Ascending aorta (tissue), 2 donors: ENCODE data around the gene TRIM72. TPM values are rescaled to one million over a fixed set of nuclear protein-coding genes. Genes with fewer than 3 reads are reported as not detected.
A peak's percentile ranks its signal among the peaks of the same experiment; 100 is the strongest.

Source experiments
- DNase-seq, 2 donors: peaks; one replicate each; pipeline ENCODE4 v3.0.0-alpha.2; 2019; ENCODE audit warnings: low spot score in 2 of 2
- H3K27ac ChIP-seq, 2 donors: fragments of 200-600 bp; sonication (generic); one replicate each; pipeline ENCODE4 v1.5.1; 2016 to 2017; ENCODE audit warnings: mild to moderate bottlenecking in 1 of 2
- H3K27me3 ChIP-seq: fragments of 200-600 bp; sonication (generic); one replicate; pipeline ENCODE4 v1.5.1; 2017
- H3K36me3 ChIP-seq, 2 donors: fragments of 200-600 bp; sonication (generic); one replicate each; pipeline ENCODE4 v1.5.1; 2016
- H3K4me1 ChIP-seq, 2 donors: fragments of 200-600 bp; sonication (generic); one replicate each; pipeline ENCODE4 v1.5.1; 2016 to 2017; ENCODE audit warnings: mild to moderate bottlenecking in 1 of 2
- H3K4me3 ChIP-seq, 2 donors: fragments of 200-600 bp; sonication (generic); one replicate each; pipeline ENCODE4 v1.5.1; 2016 to 2017; ENCODE audit warnings: mild to moderate bottlenecking in 1 of 2
- H3K9me3 ChIP-seq, 2 donors: fragments of 200-600 bp; sonication (generic); one replicate each; pipeline ENCODE4 v1.5.1; 2016
- intact Hi-C: fragments of 100-400 bp; cut with DNase I; formaldehyde crosslinking; loops from one replicate; pipeline ENCODE4 v1.15.1; 2023
- total RNA-seq: library from RNA; depleted of rRNA; stranded (reverse); fragments of >200 nt; gene quantifications from one replicate; pipeline ENCODE4 v1.1.0, GENCODE V29; 2016
- TF ChIP-seq, protein P1 (sequence below), 3 experiments: fragments of 200-600 bp in 2 of 3; fragments of 450-650 bp in 1 of 3; sonication (generic) in 2 of 3; IDR thresholded peaks; one replicate each; pipeline ENCODE4 v1.5.1; 2016 to 2019; ENCODE audit warnings: antibody characterized with exemption in 3 of 3, mild to moderate bottlenecking in 1 of 3, moderate library complexity in 1 of 3

Gene TRIM72
- total RNA-seq, 1 donor from 2014 or later: not detected

DNA sequence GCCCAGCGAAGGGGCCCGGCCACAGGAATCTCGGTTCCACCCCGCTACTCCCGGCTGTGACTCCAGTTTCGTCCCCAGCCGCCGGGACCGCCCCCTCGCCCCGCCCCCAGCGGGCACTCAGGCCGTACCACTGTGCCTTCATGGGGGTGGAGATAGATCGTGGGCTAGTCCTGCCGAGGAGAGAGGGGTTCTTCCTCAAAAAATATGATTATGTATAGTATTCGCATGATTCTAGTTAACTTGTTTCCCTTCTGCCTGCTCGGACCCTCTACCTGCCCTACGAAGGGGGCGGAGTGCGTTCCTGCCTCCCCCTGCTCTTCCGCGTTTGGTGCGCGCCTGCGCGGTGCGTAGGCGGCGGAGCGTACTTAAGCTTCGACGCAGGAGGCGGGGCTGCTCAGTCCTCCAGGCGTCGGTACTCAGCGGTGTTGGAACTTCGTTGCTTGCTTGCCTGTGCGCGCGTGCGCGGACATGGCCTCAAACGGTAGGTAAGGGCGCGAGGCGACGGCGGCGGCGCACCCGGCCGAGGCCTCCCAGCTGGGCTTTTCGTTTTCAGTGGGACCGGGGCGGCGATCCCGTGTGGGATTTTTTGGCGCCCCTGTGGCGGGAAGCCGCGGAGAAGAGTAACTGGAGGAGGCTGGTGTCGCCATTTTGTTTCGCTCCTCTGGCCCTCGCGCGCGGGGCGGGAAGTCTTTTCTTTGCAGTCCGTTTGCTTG is 34.0 kb upstream of the TRIM72 start, which contains the start of gene FUS:
Gene FUS, plus strand, starts transcription at position 393 of the 713 bp plus-strand sequence. Its CDS starts 76 bp downstream, at position 469.
- peak; percentile 44 to 94 for DNase-seq
- intact Hi-C loops: loop anchor here (1.0 to 5.0 kb wide), 9 partner anchors 38 to 692 kb away; partner anchors contain the start of genes ARMC5, BCKDK, RUSF1 and VKORC1
- Histone ChIP-seq H3K4me1 (peaks cover 5 to 35% of the 10 kb centered on the region in 2 donors), H3K9me3 (no peaks in the 10 kb centered on the region), H3K36me3 (peaks cover 25 to 27% of the 10 kb centered on the region in 2 donors), H3K27ac (peak within 1 kb of the TSS; percentile 98 to 99), H3K27me3 (no peaks in the 10 kb centered on the region), H3K4me3 (peak within 1 kb of the TSS; percentile 92 to 97)
- TF ChIP-seq, protein P1, sequence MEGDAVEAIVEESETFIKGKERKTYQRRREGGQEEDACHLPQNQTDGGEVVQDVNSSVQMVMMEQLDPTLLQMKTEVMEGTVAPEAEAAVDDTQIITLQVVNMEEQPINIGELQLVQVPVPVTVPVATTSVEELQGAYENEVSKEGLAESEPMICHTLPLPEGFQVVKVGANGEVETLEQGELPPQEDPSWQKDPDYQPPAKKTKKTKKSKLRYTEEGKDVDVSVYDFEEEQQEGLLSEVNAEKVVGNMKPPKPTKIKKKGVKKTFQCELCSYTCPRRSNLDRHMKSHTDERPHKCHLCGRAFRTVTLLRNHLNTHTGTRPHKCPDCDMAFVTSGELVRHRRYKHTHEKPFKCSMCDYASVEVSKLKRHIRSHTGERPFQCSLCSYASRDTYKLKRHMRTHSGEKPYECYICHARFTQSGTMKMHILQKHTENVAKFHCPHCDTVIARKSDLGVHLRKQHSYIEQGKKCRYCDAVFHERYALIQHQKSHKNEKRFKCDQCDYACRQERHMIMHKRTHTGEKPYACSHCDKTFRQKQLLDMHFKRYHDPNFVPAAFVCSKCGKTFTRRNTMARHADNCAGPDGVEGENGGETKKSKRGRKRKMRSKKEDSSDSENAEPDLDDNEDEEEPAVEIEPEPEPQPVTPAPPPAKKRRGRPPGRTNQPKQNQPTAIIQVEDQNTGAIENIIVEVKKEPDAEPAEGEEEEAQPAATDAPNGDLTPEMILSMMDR (IDR thresholded peaks at IDR 0.05): peak in 1 of 3 experiments; percentile 3

DNA sequence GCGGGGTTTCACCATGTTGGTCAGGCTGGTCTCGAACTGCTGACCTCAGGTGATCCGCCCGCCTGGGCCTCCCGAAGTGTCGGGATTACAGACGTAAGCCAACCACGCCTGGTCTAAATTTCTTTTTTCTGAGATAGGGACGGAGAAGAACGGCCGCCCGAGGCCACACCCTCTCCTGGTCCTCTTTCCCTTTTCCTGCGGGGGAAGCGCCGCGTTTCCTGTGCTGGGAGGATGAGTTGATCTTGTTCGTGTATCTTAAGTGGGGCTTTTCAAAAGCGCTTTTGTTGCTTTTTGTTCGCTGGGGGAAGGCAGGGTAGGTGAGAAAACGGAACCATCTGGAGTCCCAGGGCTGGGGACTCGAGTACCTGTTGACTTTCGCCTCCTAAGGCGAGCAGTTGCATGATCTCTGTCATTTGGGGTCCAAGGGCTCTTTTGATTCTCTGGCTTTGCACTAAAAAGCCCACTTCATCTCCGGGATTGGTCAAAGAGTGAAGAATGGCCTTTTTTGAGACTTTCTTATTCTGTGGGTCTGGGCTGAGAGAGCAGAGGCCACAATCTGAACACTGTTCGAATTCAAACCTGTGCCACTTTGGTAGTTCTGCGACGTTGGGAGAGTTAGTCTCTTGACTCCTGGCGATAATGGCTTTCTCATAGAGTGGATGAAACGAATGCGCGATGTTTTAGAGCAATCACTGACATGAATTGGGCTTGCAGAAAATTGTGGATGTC is 32.7 kb upstream of the TRIM72 start:
- peaks cover 5 to 35% of the 10 kb centered on the region in 2 donors for H3K4me1 ChIP-seq
- H3K27me3 ChIP-seq: no peaks in the 10 kb centered on the region
- H3K27ac ChIP-seq: peak overlapping the region; percentile 98 to 99
- H3K9me3 ChIP-seq: no peaks in the 10 kb centered on the region
- TF ChIP-seq, protein P1 (IDR thresholded peaks at IDR 0.05): no peak
- intact Hi-C loops: loop anchor here (5.0 kb wide), 4 partner anchors 74 to 326 kb away; partner anchors contain the start of genes BCKDK, RUSF1, VKORC1 and ZNF843
- no peak for DNase-seq
- H3K4me3 ChIP-seq: peak overlapping the region; percentile 92 to 97
- H3K36me3 ChIP-seq: peaks cover 38 to 41% of the 10 kb centered on the region in 2 donors

DNA sequence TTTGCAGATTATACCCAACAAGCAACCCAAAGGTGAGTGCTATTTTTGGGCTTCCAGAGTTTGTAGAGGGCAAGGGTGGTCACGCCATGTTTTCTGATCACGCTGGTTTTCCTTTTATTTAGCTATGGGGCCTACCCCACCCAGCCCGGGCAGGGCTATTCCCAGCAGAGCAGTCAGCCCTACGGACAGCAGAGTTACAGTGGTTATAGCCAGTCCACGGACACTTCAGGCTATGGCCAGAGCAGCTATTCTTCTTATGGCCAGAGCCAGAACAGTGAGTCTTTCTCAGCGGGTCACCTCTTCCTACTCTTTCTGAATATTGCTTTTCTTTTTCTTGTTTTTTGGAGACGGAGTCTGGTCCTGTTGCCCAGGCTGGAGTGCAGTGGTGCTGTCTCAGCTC is 31.5 kb upstream of the TRIM72 start:
- intact Hi-C loops: loop anchor here (5.0 kb wide), 4 partner anchors 75 to 325 kb away; partner anchors contain the start of genes BCKDK, RUSF1, VKORC1 and ZNF843
- Histone ChIP-seq H3K27me3 (no peaks in the 10 kb centered on the region), H3K9me3 (no peaks in the 10 kb centered on the region), H3K4me1 (peaks cover 5 to 35% of the 10 kb centered on the region in 2 donors), H3K36me3 (peaks cover 50 to 52% of the 10 kb centered on the region in 2 donors), H3K27ac (no peak overlapping the region), H3K4me3 (peak overlapping the region; percentile 7 to 97)
- no peak for DNase-seq
- TF ChIP-seq, protein P1 (IDR thresholded peaks at IDR 0.05): no peak

DNA sequence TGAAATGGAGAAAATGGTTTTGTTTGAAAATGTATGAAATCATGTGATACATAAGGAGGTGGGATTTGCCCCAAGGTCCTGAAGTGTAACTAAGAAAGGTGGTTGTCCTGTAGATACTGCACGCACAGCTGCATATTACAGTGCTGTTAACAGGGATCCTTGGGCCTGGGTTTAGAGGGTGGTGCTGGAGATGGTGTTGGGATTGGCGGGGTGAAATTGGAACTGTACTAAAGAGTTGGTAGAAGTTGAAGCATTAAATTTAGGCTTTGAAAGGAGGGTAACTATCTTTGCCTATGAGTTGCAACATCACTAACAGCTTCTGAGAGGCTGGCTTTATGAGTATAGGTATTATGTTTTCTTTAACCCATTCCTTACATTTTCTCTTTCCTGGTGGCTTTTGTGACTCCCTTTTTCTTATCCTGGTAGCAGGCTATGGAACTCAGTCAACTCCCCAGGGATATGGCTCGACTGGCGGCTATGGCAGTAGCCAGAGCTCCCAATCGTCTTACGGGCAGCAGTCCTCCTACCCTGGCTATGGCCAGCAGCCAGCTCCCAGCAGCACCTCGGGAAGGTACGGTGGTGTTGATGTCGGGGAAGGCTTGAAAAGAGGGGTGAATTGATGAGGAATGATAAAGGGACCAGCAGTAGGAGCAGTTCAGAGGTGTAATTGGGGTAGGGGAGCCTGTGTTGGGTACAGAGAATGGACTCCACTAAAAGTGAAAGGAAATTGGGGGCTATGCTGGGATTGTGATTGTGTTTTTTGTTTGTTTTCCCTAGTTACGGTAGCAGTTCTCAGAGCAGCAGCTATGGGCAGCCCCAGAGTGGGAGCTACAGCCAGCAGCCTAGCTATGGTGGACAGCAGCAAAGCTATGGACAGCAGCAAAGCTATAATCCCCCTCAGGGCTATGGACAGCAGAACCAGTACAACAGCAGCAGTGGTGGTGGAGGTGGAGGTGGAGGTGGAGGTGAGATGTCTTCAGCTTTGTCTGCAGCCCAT is 30.2 kb upstream of the TRIM72 start:
- DNase-seq: no peak

More for the DNA sequence above, 30.2 kb upstream of the TRIM72 start:
- intact Hi-C loops: loop anchor here (5.0 kb wide), 4 partner anchors 76 to 324 kb away; partner anchors contain the start of genes BCKDK, RUSF1, VKORC1 and ZNF843
- Histone ChIP-seq H3K36me3 (peaks cover 62 to 66% of the 10 kb centered on the region in 2 donors), H3K27me3 (no peaks in the 10 kb centered on the region), H3K9me3 (no peaks in the 10 kb centered on the region), H3K4me1 (peaks cover 5 to 33% of the 10 kb centered on the region in 2 donors), H3K4me3 (peak overlapping the region in 1 of 2 donors; percentile 97), H3K27ac (no peak overlapping the region)
- TF ChIP-seq, protein P1 (IDR thresholded peaks at IDR 0.05): no peak
